D721Med (cell line): ENCODE results near the gene B4GALNT4.

ENCODE experiments used
- DNase-seq: peaks from one replicate; pipeline ENCODE4 v3.0.0; 2011; ENCODE audit warnings: low spot score; ENCODE audit not compliant: insufficient read length
- FAIRE-seq: peaks from 2 replicates; lab custom pipeline; 2011; peaks lifted over from hg19 to GRCh38; lab: Jason Lieb, UNC
- TF ChIP-seq, protein P1 (sequence below): IDR thresholded peaks from 2 replicates; pipeline ENCODE4 v1.5.1; 2012; ENCODE audit warnings: mild to moderate bottlenecking, control low read depth; ENCODE audit not compliant: insufficient read depth; ENCODE audit errors: missing control alignments

Gene B4GALNT4

GRCh38 chr11:380491-380890, 11.2 kb downstream of the B4GALNT4 start:
- DNase-seq (no peak), FAIRE-seq (no peak)
- TF ChIP-seq, protein P1, sequence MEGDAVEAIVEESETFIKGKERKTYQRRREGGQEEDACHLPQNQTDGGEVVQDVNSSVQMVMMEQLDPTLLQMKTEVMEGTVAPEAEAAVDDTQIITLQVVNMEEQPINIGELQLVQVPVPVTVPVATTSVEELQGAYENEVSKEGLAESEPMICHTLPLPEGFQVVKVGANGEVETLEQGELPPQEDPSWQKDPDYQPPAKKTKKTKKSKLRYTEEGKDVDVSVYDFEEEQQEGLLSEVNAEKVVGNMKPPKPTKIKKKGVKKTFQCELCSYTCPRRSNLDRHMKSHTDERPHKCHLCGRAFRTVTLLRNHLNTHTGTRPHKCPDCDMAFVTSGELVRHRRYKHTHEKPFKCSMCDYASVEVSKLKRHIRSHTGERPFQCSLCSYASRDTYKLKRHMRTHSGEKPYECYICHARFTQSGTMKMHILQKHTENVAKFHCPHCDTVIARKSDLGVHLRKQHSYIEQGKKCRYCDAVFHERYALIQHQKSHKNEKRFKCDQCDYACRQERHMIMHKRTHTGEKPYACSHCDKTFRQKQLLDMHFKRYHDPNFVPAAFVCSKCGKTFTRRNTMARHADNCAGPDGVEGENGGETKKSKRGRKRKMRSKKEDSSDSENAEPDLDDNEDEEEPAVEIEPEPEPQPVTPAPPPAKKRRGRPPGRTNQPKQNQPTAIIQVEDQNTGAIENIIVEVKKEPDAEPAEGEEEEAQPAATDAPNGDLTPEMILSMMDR = no peak

DNA sequence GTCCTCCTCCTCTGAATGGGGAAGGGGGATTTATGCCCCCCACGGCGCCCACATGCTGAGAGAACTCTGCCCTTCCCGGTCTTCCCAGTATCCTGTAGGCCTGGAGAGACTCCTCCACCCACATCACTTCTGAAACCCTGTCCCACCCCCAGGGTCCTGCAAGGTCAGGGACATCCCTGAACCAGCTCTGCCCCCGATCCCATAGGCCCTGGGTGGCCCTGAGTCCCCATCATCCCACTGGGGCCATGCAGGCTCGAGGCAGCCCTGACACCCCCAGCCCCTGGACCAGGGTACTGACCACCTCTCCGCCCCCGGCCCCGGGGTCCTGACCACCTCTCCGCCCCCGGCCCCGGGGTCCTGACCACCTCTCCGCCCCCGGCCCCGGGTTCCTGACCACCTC, 11.7 kb downstream of the B4GALNT4 start:
- TF ChIP-seq, protein P1 = no peak
- FAIRE-seq = no peak
- no peak for DNase-seq

DNA sequence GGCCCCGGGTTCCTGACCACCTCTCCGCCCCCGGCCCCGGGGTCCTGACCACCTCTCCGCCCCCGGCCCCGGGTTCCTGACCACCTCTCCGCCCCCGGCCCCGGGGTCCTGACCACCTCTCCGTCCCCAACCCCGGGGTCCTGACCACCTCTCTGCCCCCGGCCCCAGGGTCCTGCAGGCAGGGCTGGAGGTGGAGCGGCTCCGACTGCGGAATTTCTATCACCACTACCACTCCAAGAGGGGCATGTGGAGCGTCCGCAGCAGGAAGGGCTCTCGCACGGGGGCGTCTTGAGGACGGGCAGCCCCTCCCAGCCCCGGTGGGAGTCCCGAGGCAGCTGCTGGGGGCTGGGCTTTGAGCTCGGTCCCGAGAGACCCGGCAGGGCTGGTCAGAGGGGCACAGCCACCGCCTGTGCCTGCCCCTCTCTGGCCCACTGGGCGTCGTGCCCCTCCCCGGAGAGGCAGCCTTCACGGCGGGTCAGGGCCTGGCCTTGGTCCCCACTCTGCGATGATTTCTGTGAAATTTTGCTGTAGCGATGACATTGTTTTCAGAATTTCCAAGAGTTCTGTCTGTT, 12.3 kb downstream of the B4GALNT4 start:
- DNase-seq = no peak
- TF ChIP-seq, protein P1 = no peak
- FAIRE-seq = no peak

GRCh38 chr11:382081-382629, 12.9 kb downstream of the B4GALNT4 start:
- DNase-seq = no peak
- FAIRE-seq = no peak
- TF ChIP-seq, protein P1 = no peak

DNA sequence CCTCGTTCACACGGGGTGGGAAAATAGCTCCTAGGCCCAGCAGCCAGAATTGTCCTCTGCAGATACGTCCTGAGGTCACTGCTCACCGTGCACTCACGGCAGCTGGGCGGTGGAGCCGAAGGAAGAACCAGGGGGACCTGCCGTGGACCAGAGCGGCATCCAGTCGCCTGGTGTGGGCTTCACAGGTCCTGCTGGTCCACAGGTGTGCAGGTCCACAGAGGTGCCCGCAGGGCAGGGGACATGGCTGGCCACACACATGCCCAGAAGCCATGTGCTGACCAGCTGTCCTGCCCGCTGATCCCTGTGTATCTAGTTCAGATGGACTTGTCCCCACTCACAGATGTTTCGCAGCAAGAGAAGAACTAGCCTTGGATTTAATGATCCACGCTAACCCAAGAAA, 14.1 kb downstream of the B4GALNT4 start:
- TF ChIP-seq, protein P1 = no peak
- no peak for DNase-seq
- no peak for FAIRE-seq

- DNase-seq (no peak), FAIRE-seq (no peak)
- TF ChIP-seq, protein P1 = no peak
Measured at GRCh38 chr11:384511-384910, 15.2 kb downstream of the B4GALNT4 start.

- no peak for DNase-seq
- FAIRE-seq = no peak
- TF ChIP-seq, protein P1 = no peak
Measured at GRCh38 chr11:385594-386351, 16.5 kb downstream of the B4GALNT4 start.
